Right renal cortex interstitium (tissue), 3 donors: ENCODE data around the gene LINS1. TPM values are rescaled to one million over a fixed set of nuclear protein-coding genes. Genes with fewer than 3 reads are reported as not detected.
"Not testable (repeated sequence)": the region's sequence is repeated elsewhere in the genome, so short reads cannot be mapped to it uniquely, and the experiment has no call there.

Source experiments
- DNase-seq, 3 donors: peaks; one replicate each; pipeline ENCODE4 v3.0.0-alpha.2; 2013; ENCODE audit warnings: low read depth in 3 of 3, low spot score in 2 of 3
- polyA plus RNA-seq, 3 donors: library from polyadenylated mRNA; unstranded; fragments of 120-200 nt; gene quantifications; one replicate each; pipeline ENCODE4 v1.2.1, GENCODE V29; 2013; ENCODE audit not compliant: insufficient read length in 3 of 3

LINS1 gene
- polyA plus RNA-seq, 3 donors: 17.9 to 26.5 (median 21.8) TPM

DNA sequence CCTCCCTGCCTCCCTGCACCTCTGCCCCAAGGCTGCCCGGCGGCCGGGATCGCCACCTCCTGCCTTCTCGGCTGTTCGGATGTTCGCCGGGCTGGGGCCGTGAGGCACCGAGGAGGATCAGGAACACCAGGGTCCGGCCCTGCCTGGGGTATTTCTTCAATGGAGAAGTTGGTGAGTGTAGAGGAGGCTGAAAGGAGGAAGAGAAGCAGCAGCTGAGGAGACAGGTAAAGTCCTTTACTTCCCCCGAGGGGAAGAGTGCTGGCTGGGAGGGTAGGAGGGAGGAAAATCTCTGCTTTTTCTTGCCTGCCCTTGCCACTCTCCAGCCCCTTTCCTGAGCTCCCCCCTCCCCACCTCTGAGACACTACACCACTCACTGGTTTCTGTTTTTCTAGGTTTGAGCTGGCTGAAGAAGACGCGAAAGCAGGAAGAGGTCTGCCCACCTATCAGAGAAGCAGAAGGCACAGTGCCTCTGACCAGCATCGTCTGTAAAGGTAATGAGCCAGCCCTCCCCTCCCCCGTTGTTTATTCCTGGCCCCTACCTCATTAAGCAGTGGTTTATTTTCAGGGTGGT, 924 bp upstream of the LINS1 start:
- DNase-seq: peak in 1 of 3 donors; percentile 23

DNA sequence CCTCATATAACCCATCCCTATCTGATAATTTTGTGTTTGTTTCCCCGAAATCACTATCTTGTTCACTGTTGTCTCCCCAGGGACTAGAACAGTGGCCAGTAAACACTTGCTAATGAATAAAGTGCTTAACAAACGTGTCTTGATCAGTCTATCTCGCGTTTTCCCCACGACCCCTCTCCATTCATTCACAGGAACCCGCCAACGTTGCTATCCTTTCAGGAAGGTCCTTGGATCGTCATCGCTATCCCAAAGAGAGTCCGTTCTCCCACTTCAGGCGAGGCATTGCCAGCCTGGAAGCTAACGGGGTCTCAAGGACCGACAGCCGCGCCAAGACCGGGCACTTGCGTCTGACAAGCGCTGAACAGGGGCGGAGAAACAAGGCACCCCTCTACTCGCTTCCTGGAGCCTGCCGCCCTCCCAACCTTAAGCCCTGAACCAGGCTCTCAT, 344 bp downstream of the LINS1 start:
- DNase-seq: no peak

DNA sequence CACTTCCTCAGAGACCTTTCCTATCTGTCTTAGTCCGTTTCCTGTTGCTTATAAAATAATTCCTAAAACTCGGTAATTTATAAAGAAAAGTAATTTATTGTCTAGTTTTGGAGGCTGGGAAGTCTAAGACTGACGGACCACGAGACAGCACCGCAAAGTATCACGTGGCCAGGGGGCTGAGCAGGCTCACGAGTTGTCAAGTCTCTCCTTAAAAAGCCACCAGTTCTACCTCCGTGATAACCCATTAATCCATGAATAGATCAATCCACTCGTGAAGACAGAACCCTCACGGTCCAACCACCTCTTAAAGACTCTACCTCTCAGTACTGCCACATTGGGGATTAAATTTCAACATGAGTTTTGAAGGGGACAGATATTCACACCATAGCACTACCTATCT, 821 bp downstream of the LINS1 start:
- DNase-seq: no peak

DNA sequence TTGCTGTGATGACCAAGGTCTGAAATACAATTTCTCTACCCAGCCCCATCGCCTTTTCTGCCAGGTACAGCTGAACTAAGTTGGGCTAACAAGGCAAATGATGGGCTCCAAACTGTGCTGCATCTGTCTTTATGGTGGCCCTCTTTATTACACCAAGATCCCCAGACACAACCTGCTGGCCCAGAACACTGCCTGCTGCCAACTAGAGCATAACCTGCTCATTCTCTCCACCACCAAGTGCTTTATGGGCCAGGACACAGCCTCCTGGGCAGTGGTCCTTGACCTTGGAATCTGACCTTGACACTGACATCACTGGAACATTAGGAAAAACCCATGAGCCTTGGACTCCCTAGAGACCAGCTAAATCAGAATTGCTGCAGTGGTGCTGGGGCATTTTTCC, 3.3 kb downstream of the LINS1 start:
- DNase-seq: no peak

DNA sequence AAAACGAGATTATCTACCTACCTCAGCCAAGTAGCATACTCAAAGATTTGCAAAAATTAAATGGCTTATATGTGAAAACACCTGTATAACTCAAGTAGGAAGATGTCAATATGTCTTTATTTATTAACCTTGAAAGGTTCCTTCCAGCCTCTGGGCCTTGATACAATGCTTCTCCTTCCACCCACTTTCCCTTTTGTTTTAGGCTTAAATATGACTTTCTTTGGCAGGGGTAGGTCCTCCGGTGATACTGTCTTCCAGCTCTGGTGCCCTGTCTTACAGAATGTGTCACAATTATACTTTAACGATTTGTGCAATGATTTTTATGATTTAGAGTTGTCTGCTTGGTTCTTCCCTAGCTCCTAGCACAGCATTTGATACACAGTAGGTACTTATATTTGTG, 4.1 kb downstream of the LINS1 start:
- no peak for DNase-seq

DNA sequence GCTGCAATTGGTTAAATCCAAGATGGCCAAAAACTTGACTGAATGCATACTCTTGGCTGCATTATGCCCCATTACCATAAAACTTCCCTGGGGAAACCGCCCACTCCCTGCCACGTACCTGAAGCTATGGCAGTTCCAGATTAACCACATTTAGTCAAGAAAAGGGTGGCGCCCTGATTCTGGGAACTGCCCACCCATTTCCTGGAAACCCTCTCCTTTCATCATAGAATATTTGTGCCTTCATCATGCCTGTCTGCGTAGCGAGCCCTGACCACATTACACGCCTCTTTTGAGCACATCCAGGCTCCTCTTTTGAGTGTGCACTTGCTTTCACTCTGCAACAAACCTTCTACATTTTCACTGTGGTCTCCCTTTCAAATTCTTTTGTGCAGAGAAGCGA, 5.2 kb downstream of the LINS1 start:
- DNase-seq: no peak

DNA sequence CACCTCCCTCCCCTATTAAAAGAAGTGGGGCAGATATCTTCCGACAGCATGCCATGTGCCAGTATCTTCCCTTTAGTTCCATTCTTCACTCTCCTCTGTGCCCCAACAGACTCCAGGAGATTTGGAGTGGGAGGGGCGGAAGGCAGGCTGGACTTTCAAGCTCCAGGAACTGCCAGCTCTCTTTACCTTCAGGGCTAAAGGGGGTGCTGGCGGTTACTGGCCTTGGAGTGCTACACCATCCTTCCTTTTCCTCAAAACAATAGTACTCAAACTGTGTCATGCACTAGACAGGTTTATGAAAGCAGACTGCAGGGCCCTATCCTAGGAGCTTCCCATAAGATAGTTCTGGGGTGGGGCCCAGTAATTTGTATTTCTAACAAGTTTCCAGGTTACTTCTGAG, 6.0 kb downstream of the LINS1 start:
- no peak for DNase-seq

DNA sequence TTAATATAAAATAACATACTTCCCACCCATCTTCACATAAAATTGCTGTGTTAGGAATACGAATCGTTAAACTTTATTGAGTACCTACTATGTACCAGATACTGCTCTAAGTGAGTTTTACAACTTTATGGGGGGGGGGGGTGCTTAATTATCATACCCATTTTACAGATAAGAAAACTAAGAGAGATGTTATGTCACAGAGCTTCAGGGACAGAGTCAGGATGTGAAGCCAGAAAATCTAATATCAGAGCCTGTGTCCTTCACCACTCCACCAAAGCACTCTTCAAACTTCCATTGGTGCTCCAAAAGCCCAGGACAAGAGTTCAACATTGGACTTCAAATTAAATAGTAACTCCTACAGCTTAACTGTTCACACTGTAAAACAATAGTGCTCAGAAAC, 8.6 kb downstream of the LINS1 start:
- DNase-seq: no peak

DNA sequence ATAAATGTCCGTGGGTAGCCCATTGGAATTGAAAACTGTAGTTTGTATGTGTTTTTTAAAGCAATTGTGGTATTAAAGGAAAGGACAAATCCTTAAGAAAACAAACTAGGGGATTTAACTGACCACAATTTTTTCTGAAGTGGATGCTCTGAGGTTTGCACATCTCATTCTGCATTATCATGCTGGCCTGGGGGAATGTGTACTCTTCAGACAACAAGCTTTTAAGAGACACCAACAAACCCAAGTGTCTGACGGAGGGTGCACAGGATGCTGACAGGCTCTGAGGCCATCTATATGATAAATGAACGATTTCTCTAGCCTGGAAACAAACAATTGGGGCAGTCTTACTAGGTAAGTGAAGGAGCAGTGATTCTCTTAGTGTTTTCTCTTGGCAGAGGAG, 9.1 kb downstream of the LINS1 start:
- no peak for DNase-seq

DNA sequence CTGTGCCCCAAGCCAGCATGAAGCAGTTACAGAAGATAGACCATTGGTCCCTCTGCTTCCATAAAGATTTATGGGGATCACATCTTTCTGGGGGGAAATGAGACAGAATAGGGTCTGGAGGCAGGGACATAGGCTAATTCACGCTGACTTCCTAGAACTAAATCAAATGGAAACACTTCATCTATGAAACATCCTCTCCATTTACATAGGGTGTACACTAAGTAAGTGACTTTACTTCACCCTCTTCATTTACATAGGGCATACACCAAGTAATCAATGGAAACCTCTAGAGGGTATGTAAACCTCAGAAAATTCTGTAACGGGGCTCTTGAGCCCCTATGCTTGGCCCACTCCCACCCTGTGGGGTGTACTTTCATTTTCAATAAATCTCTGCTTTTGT, 10.1 kb downstream of the LINS1 start:
- no peak for DNase-seq

DNA sequence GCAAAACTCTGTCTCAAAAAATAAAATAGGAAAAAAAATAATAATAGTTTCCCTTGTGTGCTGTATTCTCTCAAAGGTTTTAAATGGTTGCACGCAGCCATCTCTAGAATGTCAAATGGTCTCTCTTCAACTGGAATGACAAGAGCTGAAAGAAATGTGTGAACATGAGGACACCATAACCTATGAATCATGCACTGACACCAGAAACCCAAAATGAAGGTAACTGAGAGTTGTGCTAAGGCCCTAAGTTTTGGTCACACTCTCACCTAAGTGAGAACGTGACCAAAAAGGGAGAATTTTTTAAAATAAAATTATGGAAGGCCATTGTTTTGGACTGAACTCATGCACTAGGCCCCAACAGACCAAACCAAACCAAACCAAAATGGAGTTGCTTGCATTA, 10.8 kb downstream of the LINS1 start:
- not testable (repeated sequence) for DNase-seq

DNA sequence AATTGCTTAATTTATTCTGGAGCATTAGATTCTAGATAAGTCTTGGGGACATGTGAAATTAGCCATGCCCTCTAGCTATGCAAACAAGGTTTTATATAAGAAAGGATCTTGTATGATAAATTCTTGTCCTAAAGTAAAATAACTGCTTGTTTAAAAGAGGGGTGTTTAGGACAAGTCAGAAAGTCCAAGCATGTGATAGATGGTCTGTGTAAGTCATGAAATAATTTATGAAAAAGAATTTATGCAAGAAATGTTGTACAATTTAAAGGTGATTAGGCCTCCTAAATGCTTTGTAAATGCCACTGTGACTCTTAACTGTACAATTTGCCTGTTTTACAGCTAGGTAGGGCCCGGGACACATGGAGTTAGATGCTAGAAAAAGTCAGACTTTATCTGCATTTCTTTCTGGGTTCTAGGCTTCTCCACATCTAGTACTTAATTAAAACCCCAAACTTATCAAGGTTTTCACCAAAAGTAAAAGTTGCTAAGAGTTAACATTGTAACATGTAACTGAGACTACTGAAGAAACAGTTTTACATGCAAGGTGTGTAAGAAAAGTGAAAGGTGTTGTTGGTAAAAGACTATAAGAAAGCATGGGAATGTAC, 13.2 kb downstream of the LINS1 start:
- DNase-seq: no peak

DNA sequence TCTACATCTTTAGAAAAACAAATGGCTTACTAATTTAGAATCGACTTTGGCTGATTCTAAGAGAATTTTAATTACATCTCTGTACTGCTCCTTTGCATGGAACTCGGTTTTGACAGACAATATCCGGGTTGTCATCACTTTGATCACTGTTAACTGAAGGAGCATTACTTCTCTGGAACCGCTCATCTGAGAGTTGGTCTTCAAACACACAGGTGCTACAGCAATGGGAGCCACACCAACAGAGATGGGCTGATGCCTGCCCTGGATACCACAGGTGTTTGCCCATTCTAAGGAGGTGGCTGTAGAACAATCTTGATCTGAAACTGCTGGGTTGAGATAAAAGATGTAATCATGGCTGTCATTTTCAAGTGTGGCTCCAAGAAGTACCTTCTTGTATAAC, 21.6 kb downstream of the LINS1 start:
- no peak for DNase-seq

DNA sequence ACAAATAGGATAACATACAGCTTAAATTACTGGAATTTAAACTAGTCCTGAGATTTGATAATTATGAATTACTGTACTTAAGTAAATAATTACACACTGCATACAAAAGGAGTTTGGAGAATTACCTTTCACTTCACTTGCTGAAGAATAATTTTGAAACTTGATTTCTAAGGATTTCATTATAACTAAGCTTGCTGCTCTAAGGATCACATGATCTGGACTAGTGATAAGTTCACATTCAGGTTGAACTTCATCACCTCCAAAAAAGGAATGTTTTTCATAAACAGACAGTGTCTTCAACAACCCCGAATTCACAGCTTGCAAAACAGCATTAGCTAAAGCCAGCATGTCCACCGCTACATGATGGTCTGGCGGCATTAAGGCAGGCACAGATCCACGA, 28.5 kb downstream of the LINS1 start:
- DNase-seq: no peak

DNA sequence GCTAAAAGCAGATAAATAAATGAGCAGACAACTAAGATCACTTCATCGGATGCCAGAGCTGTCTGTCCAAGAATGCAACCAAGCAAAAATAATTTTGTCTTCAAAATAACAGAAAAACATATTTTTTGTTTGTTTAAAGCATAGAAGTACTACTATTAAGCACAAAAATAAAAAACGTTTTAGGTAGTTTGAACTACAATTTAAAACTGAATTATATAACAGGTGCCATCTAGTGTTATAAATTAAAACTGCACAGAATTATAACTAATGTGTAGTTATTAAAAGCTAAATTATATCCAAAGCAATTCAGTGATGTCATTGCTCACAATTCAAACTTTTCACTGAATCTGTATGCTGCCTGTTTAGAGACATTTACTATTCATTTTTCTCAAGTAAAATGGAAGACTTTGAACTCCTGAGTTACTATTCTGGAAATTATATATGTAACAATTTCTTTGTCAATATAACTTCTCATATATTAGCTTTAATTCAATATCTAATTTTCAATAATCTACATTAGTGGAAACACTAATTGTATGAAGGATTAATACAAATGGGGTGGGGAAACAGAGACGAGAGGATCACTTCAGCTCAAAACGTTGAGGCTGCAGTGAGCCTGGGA, 29.5 kb downstream of the LINS1 start:
- no peak for DNase-seq

DNA sequence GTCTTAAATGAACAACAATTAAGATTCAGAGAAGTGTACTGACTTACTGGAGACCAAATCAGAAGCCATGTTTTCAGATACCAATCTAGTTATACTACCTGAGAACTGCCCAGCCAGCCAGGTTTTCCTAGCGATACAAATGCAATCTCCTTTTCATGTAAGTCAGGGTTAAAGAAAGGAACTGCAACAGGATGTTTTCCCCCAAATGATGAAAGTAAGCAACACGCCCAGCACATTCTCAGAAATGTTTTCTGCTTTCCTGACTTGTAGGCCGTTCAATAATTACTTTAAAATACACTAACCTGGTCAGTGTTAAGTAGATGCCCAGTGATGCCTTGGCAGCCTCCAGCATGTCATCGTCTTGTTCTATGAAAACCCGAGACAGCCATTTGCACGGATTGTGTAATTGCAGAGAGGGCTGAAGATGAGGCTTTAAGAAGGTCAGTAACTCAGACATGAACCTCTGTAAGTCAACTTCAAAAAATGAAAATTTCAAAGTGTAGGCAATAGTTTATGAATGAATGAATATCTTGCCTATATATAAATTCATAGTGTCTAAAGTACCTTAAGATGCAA, 30.3 kb downstream of the LINS1 start:
- no peak for DNase-seq

DNA sequence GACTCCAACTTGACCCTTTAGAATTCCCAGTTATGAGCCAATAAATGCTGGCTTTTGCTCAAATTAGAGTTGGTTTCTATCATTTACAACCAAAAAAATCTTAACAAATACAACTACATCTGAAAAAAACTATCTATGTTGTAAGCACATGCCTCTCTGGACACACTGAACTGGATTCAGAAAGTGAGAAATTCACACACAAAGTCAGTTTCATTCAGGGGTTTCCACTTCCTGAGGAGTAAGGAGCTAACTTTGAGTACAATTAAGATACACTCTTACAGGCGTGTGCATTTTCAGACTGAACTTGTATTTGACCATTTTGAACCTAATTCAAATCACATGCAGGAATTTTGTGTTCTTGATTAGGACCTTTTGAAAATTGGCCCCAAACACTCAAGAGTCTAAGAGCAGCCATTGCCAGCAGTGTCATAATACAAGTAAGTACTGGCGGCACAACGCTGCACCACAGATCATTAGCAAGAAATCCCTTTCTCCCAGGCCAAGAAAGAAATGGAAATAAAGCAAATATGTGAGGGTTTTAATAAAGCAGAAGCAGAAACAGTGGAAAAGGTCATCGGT, 31.2 kb downstream of the LINS1 start:
- DNase-seq: no peak

DNA sequence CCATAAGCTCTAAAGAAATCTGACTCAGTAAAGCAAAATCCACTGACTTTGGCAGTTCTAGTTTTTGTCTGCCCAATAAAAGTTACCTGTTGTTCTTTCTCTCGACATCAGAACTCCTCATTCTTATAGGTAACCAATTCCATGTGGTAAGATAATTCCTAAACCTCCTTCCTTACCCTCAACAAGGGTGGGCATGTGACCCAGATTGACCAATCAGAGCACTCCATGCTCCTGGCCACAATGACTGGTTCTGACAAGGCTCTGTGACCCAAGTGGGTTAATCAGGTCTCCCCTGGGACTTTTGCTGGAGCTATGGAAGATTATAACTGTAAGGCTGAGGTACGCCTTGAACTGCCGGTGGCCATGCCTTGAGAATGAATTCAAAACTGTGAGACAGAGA, 31.7 kb downstream of the LINS1 start:
- no peak for DNase-seq

DNA sequence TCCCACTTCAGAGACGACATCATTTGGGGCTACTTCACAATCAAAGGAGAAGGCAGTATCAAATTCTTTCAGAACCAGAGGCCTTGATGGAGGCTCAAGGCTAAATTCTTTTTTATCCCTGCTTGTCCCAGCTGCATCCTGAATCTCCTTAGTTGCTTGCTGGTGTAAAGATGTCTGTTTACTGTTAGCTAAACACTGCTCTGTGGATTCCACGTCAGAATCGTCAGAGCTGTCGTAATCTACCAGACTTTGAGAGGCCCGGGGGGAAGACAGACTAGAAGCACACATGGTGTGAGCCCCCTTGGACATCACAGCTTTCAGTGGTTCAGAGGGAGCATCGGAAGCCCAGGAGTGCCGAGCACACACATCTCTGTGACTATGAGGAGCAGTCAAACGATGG, 32.6 kb downstream of the LINS1 start:
- DNase-seq: no peak

DNA sequence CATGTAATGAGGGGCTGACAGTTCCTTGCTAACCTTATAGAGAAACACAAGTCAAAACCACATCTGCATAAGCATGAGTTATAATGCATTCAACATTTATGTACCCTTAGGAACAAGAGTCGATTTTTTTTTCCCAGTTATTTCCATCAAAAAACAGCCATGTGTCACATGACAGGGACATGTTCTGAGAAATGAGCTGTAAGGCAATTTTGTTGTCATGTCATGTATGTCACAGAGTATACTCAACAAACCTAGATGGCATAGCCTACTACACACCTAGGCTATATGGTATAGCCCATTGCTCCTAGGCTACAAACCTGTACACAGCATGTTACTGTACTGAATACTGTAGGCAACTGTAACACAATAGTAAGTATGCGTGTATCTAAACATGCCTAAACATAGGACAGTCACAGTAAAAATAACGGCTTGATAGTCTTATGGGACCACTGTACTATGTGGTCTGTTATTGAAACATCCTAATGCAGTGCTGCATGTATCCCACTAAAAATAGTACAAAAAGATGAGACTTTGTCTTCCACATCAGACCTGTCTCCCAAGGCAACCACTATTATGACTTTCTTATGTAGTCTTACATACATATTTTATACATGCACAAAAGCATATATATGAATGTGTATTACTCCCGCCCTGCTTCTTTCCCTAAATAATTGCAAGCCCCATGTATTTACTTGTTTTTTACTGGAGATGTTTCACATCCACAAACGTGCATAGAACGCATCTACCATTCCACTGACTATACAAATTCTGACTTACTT, 34.9 kb downstream of the LINS1 start:
- no peak for DNase-seq

DNA sequence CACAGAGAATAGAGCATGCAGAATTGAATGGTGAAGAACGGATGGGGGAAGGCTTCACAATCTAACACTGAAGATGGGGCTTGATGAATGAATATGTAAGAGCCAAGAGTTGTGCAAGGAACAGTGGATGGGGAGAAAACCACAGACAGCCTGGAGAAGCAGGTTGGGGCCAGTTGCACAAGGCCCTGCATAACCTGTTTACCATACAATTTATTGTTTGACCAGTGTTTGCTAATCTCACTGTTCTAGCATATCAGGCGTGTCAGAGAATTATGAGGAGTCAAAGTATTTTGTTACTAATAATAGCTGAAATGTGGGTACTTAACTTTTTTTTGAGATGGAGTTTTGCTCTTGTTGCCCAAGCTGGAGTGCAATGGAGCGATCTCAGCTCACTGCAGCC, 36.4 kb downstream of the LINS1 start:
- DNase-seq: no peak
